Activated CD8-positive, alpha-beta memory T cell treated with anti-CD3 and anti-CD28 coated beads, Interleukin-2, amount 50 U/mL, for 48 hours (primary cell): ENCODE results near the gene YDJC.
"Not testable (repeated sequence)": the region's sequence is repeated elsewhere in the genome, so short reads cannot be mapped to it uniquely, and the experiment has no call there.

Experiments
- DNase-seq: peaks from one replicate; pipeline ENCODE4 v3.0.0-alpha.2; 2020

YDJC gene

GRCh38 chr22:21650823-21651520 is 21.1 kb upstream of the YDJC start:
- no peak for DNase-seq

- no peak for DNase-seq
Observed at GRCh38 chr22:21650280-21650679, 20.5 kb upstream of the YDJC start.

GRCh38 chr22:21646608-21647590 is 17.1 kb upstream of the YDJC start:
- DNase-seq: peak; percentile 78

- DNase-seq: not testable (repeated sequence)
Observed at GRCh38 chr22:21645513-21645912, 15.7 kb upstream of the YDJC start.

GRCh38 chr22:21643533-21644357 is 13.9 kb upstream of the YDJC start:
- DNase-seq: no peak

- DNase-seq: peak; percentile 83
Observed at GRCh38 chr22:21642584-21643448, 13.0 kb upstream of the YDJC start.

GRCh38 chr22:21641789-21642583 is 12.2 kb upstream of the YDJC start, which contains the start of gene SDF2L1:
Gene SDF2L1, plus strand, starts transcription at chr22:21642302. Its CDS starts 35 bp downstream, at chr22:21642337.
- DNase-seq: peak; percentile 98

- DNase-seq: no peak
Observed at GRCh38 chr22:21641417-21641788, 11.6 kb upstream of the YDJC start.

GRCh38 chr22:21640810-21641209 is 11.0 kb upstream of the YDJC start:
- no peak for DNase-seq

- no peak for DNase-seq
Observed at GRCh38 chr22:21639359-21639758, 9.5 kb upstream of the YDJC start.

- not testable (repeated sequence) for DNase-seq
Observed at GRCh38 chr22:21637450-21637849, 7.6 kb upstream of the YDJC start.

- no peak for DNase-seq
Observed at GRCh38 chr22:21636629-21637218, 6.9 kb upstream of the YDJC start.

GRCh38 chr22:21635771-21636510 is 6.1 kb upstream of the YDJC start:
- DNase-seq: no peak

- DNase-seq: no peak
Observed at GRCh38 chr22:21634844-21635243, 5.0 kb upstream of the YDJC start.

GRCh38 chr22:21634081-21634480 is 4.3 kb upstream of the YDJC start:
- no peak for DNase-seq

GRCh38 chr22:21633481-21633880 is 3.7 kb upstream of the YDJC start:
- DNase-seq: no peak

GRCh38 chr22:21632931-21633330 is 3.1 kb upstream of the YDJC start:
- DNase-seq: no peak

- DNase-seq: peak; percentile 80
Observed at GRCh38 chr22:21632237-21632895, 2.5 kb upstream of the YDJC start, which contains the start of gene CCDC116. Gene CCDC116, plus strand, starts transcription at chr22:21632760. Its CDS starts 422 bp downstream, at chr22:21633182.

GRCh38 chr22:21631025-21631424 is 1.2 kb upstream of the YDJC start:
- DNase-seq: no peak
